Measurements from ENCODE around the gene TLN1. TPM values are rescaled to one million over a fixed set of nuclear protein-coding genes. Genes with fewer than 3 reads are reported as not detected.
A peak's percentile ranks its signal among the peaks of the same experiment; 100 is the strongest.

TLN1 gene
- total and polyA plus RNA-seq, 2 donors (not counting 1 experiment from before 2014, with no cell fraction given) = 102 to 280 TPM

DNA sequence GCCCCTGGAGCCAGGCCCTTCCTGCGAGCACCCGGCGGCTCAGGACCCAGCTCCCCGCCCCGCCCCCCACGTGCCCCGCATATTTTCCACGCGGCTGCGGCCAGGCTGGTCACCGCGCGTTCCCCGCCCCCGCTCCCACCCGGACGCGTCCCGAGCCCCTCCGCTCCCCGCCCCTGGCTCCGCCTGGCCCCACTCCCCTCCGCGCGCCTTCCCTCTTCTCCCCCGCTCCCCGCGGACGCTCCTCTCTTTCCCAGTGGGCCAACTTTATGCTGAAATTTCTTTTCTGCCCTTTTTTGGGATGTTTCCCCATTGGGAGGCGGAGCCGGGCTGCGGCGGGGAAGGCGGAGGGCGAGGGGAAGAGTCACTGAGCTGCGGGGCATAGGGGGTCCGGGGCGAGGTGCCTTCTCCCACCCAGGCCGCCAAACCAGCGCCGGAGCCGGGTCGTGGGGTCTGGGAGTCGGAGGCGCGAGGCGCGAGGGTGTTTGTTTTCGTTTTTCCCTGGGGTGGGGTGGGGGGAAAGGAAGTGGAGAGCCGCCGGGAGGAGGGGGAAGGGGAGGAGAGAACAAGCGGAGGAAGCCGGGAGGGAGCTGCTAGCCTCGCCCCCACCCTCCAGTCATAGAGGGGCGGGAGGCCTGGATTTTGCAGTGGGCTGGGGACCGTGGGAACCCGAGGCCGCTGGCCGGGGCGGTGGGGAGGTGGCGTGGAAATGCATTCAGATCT is 41.2 kb downstream of the TLN1 start:
- no peaks in the 10 kb centered on the region for H4K20me1 ChIP-seq (ENCODE audit: control insufficient read depth, insufficient read depth, low read length, poor library complexity, severe bottlenecking)
- no peaks in the 10 kb centered on the region for H3K9me3 Mint-ChIP-seq (ENCODE audit: insufficient read depth)
- no peaks in the 10 kb centered on the region for H3K27me3 ChIP-seq (replicated peaks in 1 of 4; ENCODE audit: control extremely low read depth in 1 of 4, control insufficient read depth in 3 of 4, insufficient read depth in 4 of 4, low read length in 3 of 4)
- H3K4me3 ChIP-seq (ENCODE audit: control extremely low read depth in 1 of 5, extremely low read depth in 1 of 5, insufficient read depth in 1 of 5, low read depth in 2 of 5, low read length in 4 of 5) = peak overlapping the region; percentile 18 to 89 (median 67)
- H3K4me1 ChIP-seq (ENCODE audit: control insufficient read depth in 2 of 2, insufficient read depth in 2 of 2, low read length in 2 of 2) = peaks cover 3 to 17% of the 10 kb centered on the region in 2 donors
- DNase-seq (peak; percentile 38), ATAC-seq (ENCODE audit: low read depth) (peak; percentile 48)
- H2AFZ ChIP-seq (ENCODE audit: insufficient read depth, low read depth, low read length, poor library complexity, severe bottlenecking) = peak overlapping the region; percentile 87
- H3K4me2 ChIP-seq (replicated peaks; ENCODE audit: low read depth, low read length, poor library complexity, severe bottlenecking) = peak overlapping the region; percentile 99
- H3K79me2 ChIP-seq (ENCODE audit: control insufficient read depth, insufficient read depth, low read length) = no peaks in the 10 kb centered on the region
- peak overlapping the region; percentile 65 for H3K27ac Mint-ChIP-seq
- WGBS (ENCODE audit: insufficient coverage) = under 1% methylated on average over 45 of the region's 61 CpGs
- H3K4me1 Mint-ChIP-seq = peaks cover 11% of the 10 kb centered on the region
- ChIA-PET CTCF (interaction anchor here (0.7 to 10.0 kb wide), 10 partner anchors 15 to 76 kb away, joined by 3 to 195 read pairs (median 6); partner anchors contain the start of genes CCDC107, CD72, CREB3 and RMRP), POLR2A (interaction anchor here (0.6 to 2.5 kb wide), 9 partner anchors 13 to 1738 kb away, joined by 3 to 11 read pairs (median 3); partner anchors contain the start of genes CA9, CCDC107, CREB3 and RMRP)
- peaks cover 0 to 2% of the 10 kb centered on the region in 2 experiments for H3K36me3 ChIP-seq (replicated peaks in 1 of 2; ENCODE audit: control extremely low read depth in 1 of 2, control insufficient read depth in 1 of 2, extremely low read depth in 1 of 2, insufficient read depth in 2 of 2, low read length in 1 of 2)
- no peak for TF ChIP-seq EZH2 (IDR thresholded peaks at IDR 0.05; ENCODE audit: borderline replicate concordance, insufficient read depth, low read depth, low read length, poor library complexity, severe bottlenecking)
- TF ChIP-seq, protein P1, sequence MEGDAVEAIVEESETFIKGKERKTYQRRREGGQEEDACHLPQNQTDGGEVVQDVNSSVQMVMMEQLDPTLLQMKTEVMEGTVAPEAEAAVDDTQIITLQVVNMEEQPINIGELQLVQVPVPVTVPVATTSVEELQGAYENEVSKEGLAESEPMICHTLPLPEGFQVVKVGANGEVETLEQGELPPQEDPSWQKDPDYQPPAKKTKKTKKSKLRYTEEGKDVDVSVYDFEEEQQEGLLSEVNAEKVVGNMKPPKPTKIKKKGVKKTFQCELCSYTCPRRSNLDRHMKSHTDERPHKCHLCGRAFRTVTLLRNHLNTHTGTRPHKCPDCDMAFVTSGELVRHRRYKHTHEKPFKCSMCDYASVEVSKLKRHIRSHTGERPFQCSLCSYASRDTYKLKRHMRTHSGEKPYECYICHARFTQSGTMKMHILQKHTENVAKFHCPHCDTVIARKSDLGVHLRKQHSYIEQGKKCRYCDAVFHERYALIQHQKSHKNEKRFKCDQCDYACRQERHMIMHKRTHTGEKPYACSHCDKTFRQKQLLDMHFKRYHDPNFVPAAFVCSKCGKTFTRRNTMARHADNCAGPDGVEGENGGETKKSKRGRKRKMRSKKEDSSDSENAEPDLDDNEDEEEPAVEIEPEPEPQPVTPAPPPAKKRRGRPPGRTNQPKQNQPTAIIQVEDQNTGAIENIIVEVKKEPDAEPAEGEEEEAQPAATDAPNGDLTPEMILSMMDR (IDR thresholded peaks at IDR 0.05) = no peak
- H3K4me3 Mint-ChIP-seq = peak overlapping the region; percentile 88
- intact Hi-C loops (cut with micrococcal nuclease) = loop anchor here (1.0 kb wide), 1 partner anchor 31 kb away; no protein-coding TSS in a partner anchor
- peak overlapping the region; percentile 83 for H3K9ac ChIP-seq (ENCODE audit: low read length)
- H3K27ac ChIP-seq (ENCODE audit: low read length in 2 of 2) = peak overlapping the region in 1 of 2 donors; percentile 65
- no peaks in the 10 kb centered on the region for H3K27me3 Mint-ChIP-seq
- H3K9me3 ChIP-seq (ENCODE audit: control extremely low read depth in 1 of 3, control insufficient read depth in 2 of 3, insufficient read depth in 1 of 3, low read length in 2 of 3) = no peaks in the 10 kb centered on the region

DNA sequence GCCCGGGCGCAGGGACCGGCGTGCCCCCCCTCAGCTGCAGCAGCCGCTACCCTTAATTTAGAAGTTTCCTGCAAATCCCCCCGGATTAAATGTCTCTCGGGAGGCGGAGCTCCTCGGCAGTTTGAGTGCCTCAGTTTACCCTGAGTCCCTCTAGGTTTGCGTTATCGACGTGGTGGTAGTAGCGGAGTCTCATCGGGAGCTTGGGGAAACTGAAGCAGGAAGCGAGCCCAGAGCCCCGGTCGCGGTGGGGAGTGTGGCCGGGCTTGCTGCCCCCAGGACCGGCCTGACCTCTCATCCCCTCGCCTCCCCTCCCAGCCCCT is 41.7 kb downstream of the TLN1 start:
- Histone ChIP-seq H3K27me3 (replicated peaks in 1 of 4; ENCODE audit: control extremely low read depth in 1 of 4, control insufficient read depth in 3 of 4, insufficient read depth in 4 of 4, low read length in 3 of 4) (no peaks in the 10 kb centered on the region), H3K4me1 (ENCODE audit: control insufficient read depth in 2 of 2, insufficient read depth in 2 of 2, low read length in 2 of 2) (peaks cover 3 to 17% of the 10 kb centered on the region in 2 donors), H4K20me1 (ENCODE audit: control insufficient read depth, insufficient read depth, low read length, poor library complexity, severe bottlenecking) (no peaks in the 10 kb centered on the region), H3K79me2 (ENCODE audit: control insufficient read depth, insufficient read depth, low read length) (no peaks in the 10 kb centered on the region), H3K9me3 (ENCODE audit: control extremely low read depth in 1 of 3, control insufficient read depth in 2 of 3, insufficient read depth in 1 of 3, low read length in 2 of 3) (no peaks in the 10 kb centered on the region), H3K4me3 (ENCODE audit: control extremely low read depth in 1 of 5, extremely low read depth in 1 of 5, insufficient read depth in 1 of 5, low read depth in 2 of 5, low read length in 4 of 5) (peak overlapping the region; percentile 56 to 89 (median 67)), H3K27ac (ENCODE audit: low read length in 2 of 2) (no peak overlapping the region), H3K9ac (ENCODE audit: low read length) (peak overlapping the region; percentile 83), H3K36me3 (replicated peaks in 1 of 2; ENCODE audit: control extremely low read depth in 1 of 2, control insufficient read depth in 1 of 2, extremely low read depth in 1 of 2, insufficient read depth in 2 of 2, low read length in 1 of 2) (no peaks in the 10 kb centered on the region), H3K4me2 (replicated peaks; ENCODE audit: low read depth, low read length, poor library complexity, severe bottlenecking) (peak overlapping the region; percentile 99), H2AFZ (ENCODE audit: insufficient read depth, low read depth, low read length, poor library complexity, severe bottlenecking) (peak overlapping the region; percentile 87)
- ChIA-PET POLR2A (interaction anchor here (0.6 to 2.5 kb wide), 7 partner anchors 13 to 1739 kb away, joined by 3 to 11 read pairs (median 3); partner anchors contain the start of genes CA9, CCDC107, CREB3 and RMRP), CTCF (interaction anchor here (0.7 to 10.0 kb wide), 8 partner anchors 14 to 76 kb away, joined by 3 to 195 read pairs (median 6); partner anchors contain the start of genes CCDC107, CD72, CREB3 and RMRP)
- WGBS (ENCODE audit: insufficient coverage) = 0% methylated on average over 14 of the region's 21 CpGs
- intact Hi-C loops (cut with micrococcal nuclease) = loop anchor here (1.0 kb wide), 1 partner anchor 31 kb away; no protein-coding TSS in a partner anchor
- TF ChIP-seq, protein P1 (IDR thresholded peaks at IDR 0.05) = no peak
- TF ChIP-seq EZH2 (IDR thresholded peaks at IDR 0.05; ENCODE audit: borderline replicate concordance, insufficient read depth, low read depth, low read length, poor library complexity, severe bottlenecking) = no peak
- ATAC-seq (ENCODE audit: low read depth) (no peak), DNase-seq (peak; percentile 36)
- no peaks in the 10 kb centered on the region for H3K27me3 Mint-ChIP-seq
- peak overlapping the region; percentile 88 for H3K4me3 Mint-ChIP-seq
- peaks cover 11% of the 10 kb centered on the region for H3K4me1 Mint-ChIP-seq
- peak overlapping the region; percentile 26 for H3K27ac Mint-ChIP-seq
- H3K9me3 Mint-ChIP-seq (ENCODE audit: insufficient read depth) = no peaks in the 10 kb centered on the region
